ACC112 (cell line): ENCODE measurements around the gene SLC6A18.

Source experiments
- H2AFZ ChIP-seq: fragments of 200-600 bp; sonication (generic); one replicate; pipeline ENCODE4 v1.6.0; 2017; ENCODE audit warnings: antibody characterized with exemption, low read length; ENCODE audit not compliant: unreplicated experiment
- H3K27ac ChIP-seq: fragments of 200-600 bp; sonication (generic); 2 replicates; pipeline ENCODE4 v1.5.1; 2014; ENCODE audit warnings: low read depth, mild to moderate bottlenecking, antibody characterized with exemption, low read length, moderate library complexity
- H3K27me3 ChIP-seq: fragments of 200-600 bp; sonication (generic); 2 replicates; pipeline ENCODE4 v1.6.1; 2014; ENCODE audit warnings: mild to moderate bottlenecking, antibody characterized with exemption, low read length, moderate library complexity, mixed read lengths; ENCODE audit not compliant: insufficient read depth
- H3K36me3 ChIP-seq: fragments of 200-600 bp; sonication (generic); 2 replicates; pipeline ENCODE4 v1.6.1; 2016; ENCODE audit warnings: mild to moderate bottlenecking, antibody characterized with exemption, low read length, moderate library complexity, mixed read lengths; ENCODE audit not compliant: insufficient read depth
- H3K4me1 ChIP-seq: fragments of 200-600 bp; sonication (generic); one replicate; pipeline ENCODE4 v1.6.1; 2016; ENCODE audit warnings: low read length, mixed read lengths; ENCODE audit not compliant: insufficient read depth, unreplicated experiment, control insufficient read depth
- H3K4me3 ChIP-seq: fragments of 200-600 bp; sonication (generic); 2 replicates; pipeline ENCODE4 v1.5.1; 2014; ENCODE audit warnings: mild to moderate bottlenecking, low read depth, low read length
- H3K79me2 ChIP-seq: fragments of 200-600 bp; sonication (generic); one replicate; pipeline ENCODE4 v1.6.0; 2016; ENCODE audit warnings: low read length; ENCODE audit not compliant: control insufficient read depth, unreplicated experiment, insufficient read depth

Gene SLC6A18

DNA sequence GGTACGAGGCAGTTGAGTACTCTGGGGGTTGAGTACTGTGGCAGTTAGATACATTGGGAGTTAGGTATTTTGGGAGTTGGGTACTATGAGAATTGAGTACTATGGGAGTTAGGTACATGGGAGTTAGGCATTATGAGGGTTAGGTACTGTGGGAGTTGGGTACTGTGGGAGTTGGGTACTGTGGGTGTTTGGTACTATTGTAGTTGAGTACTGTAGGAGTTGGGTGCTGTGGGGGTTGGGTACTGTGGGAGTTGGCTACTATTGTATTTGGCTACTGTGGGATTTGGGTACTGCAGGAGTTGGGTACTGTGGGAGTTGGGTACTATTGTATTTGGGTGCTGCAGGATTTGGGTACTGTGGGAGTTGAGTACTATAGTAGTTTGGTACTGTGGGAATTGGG, 28.6 kb upstream of the SLC6A18 start:
- H3K4me3 ChIP-seq, result no peak overlapping the region
- H2AFZ ChIP-seq, result no peak overlapping the region
- no peak overlapping the region for H3K27ac ChIP-seq
- no peaks in the 10 kb centered on the region for H3K36me3 ChIP-seq
- no peaks in the 10 kb centered on the region for H3K79me2 ChIP-seq
- no peaks in the 10 kb centered on the region for H3K4me1 ChIP-seq
- H3K27me3 ChIP-seq, result peaks cover 49% of the 10 kb centered on the region

DNA sequence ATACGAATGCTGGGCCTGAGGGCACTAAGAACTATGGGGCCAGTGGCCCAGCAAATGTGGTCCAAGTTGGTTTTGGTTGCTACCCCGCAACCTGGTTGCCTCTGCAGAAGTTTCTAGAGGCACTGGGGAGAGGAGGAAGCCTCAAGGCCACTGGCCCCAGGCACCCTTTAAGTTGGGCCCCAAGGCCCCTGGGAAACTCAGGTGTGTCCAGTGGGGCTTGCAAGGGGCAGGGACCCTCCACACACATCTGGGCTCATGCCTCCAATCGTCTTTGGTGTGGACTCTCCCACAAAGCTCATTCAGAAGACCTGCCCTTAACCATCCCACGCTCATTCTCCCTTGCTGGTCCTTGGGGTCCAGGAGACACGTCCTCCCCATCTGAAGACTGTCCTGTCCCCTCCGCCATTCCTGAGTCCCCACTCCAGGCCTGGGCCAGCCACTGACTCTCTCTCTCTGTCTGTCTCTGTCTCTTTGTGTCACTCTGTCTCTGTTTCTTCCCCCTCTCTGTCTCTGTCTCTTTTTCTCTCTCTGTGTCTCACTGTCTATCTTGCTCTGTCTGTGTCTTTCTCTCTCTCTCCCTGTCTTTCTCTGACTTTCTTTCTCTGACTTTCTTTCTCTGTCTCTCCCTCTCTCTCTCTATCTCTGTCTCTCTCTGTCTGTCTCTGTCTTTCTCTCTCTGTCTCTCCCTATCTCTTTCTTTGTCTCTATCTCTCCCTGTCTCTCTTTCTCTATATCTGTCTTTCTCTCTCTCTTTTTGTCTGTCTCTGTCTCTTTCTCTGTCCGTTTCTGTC, 27.1 kb upstream of the SLC6A18 start:
- Histone ChIP-seq H3K36me3 (no peaks in the 10 kb centered on the region), H2AFZ (no peak overlapping the region), H3K79me2 (no peaks in the 10 kb centered on the region), H3K27me3 (peaks cover 60% of the 10 kb centered on the region), H3K4me3 (no peak overlapping the region), H3K4me1 (no peaks in the 10 kb centered on the region), H3K27ac (no peak overlapping the region)

DNA sequence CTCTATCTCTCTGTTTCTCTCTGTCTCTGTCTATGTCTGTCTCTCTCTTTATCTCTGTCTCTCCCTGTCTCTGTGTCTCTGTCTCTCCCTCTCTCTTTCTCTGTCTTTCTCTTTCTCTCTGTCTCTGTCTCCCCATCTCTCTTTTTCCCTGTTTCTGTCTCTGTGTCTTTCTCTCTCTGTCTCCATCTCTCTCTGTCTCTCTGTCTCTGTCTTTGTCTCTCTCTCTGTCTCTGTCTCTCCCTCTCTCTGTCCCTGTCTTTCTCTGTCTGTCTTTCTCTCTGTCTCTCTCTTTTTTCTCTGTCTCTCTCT, 25.9 kb upstream of the SLC6A18 start:
- Histone ChIP-seq H3K36me3 (no peaks in the 10 kb centered on the region), H3K27ac (no peak overlapping the region), H3K4me1 (no peaks in the 10 kb centered on the region), H3K4me3 (no peak overlapping the region), H3K27me3 (peaks cover 67% of the 10 kb centered on the region), H3K79me2 (no peaks in the 10 kb centered on the region), H2AFZ (no peak overlapping the region)

DNA sequence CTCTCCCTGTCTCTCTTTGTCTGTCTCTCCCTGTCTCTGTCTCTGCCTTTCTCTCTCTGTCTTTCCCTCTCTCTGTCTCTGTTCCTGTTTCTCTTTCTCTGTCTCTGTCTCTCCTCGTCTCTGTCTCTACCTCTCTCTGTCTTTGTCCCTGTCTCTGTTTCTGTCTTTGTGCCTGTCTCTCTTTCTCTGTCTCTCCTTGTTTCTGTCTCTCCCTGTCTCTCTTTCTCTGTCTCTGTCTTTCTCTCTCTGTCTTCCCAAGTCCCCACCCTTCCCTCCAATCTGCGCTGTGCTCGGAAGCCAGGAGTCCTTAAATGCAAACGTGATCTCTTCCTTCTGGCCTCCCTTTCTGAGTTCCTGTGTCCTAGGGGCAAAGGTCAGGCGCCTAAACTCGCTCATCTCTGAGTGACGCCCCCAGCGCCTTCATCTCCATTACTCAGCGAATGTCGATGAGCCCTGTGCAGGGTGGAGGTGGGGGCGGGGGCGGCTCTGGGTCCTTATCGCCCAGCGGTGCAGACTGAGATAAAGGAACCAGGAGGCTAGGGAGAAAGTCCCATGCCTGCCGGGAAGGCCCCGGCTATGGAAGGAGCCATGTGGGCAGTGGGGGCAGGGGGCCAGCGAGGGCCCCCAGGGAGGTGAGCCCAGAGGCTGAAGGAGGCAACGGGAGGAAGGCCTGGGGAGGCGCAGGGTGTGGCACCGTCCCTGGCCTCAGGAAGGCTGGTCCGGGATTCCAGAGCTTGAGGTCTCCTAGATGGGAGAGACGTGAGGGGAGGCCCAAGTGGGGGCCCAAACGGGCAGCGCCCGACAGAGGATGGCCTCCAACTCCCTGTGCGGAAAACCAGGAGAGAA, 25.3 kb upstream of the SLC6A18 start:
- Histone ChIP-seq H3K4me1 (no peaks in the 10 kb centered on the region), H3K36me3 (no peaks in the 10 kb centered on the region), H3K27me3 (peaks cover 67% of the 10 kb centered on the region), H3K4me3 (no peak overlapping the region), H3K27ac (no peak overlapping the region), H2AFZ (no peak overlapping the region), H3K79me2 (no peaks in the 10 kb centered on the region)

DNA sequence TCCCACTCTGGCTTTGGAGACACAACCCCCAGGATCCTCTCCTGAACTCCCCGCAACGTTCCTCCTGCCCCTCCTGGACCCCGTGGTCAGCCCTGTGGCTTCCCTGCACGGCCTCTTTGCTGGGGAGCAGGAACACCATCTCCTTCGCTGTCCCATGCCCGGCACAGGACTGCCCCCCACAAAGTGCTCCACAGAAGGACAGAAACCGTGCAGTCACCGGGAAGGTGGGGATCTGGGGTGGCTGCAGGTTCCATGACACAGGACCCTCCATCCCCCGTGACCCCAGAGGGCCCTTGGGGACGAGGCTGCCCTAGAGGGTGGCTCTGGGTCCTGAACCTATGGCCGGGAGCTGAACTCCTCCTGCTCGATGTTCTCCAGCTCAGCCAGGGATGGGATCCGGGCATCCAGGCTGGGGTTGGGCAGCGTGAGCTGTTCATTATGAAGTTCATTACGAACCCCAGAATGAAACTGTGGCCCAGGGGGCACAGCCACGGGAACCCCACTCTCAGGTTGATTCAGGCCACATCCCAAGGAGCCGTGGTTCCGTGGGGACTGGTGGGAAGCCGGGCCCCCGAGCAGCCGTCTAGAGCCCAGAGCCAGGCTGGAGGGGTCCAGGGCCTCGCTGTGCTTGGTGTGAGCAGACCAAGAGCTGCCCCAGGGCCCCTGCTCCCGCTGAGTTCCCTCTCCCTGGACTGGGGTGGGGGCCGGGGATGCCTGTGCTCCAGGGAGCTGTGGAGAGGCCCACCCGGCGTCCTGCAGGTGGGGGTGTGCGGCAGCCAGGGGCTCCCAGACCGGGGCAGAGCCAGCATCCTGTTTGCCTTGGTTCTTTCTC, 24.5 kb upstream of the SLC6A18 start:
- Histone ChIP-seq H3K79me2 (no peaks in the 10 kb centered on the region), H3K27ac (no peak overlapping the region), H3K4me1 (no peaks in the 10 kb centered on the region), H3K27me3 (peaks cover 69% of the 10 kb centered on the region), H2AFZ (no peak overlapping the region), H3K36me3 (no peaks in the 10 kb centered on the region), H3K4me3 (no peak overlapping the region)

DNA sequence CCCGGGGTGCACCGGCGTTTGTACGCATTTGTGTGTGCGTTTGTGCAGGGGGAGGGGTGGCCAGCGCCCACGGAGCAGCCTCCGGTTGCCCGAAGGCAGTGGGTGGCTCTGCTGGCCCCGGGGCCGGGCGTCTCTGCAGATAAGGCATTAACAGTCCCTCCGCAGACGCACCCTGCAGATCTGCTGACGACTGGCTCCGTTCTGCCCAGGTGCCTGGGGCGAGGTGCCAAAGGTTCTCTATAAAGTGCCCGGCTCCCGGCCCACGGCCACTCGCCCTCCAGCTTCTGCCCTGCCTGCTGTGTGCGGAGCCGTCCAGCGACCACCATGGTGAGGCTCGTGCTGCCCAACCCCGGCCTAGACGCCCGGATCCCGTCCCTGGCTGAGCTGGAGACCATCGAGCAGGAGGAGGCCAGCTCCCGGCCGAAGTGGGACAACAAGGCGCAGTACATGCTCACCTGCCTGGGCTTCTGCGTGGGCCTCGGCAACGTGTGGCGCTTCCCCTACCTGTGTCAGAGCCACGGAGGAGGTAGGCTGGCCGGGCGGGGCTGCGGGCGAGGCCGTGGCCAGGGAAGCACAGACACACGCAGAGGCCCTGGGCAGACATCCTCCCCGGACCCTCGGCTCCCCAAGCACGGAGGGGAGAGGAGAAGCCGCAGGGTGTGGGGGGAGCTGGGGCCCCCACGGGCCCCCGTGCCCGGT, 23.7 kb upstream of the SLC6A18 start, which contains the start of gene SLC6A19:
SLC6A19 (plus strand) TSS at position 269 of the 699 bp plus-strand sequence; CDS start at position 325, 56 bp downstream.
- H3K27ac ChIP-seq, result no peak within 1 kb of the TSS
- no peak within 1 kb of the TSS for H3K4me3 ChIP-seq
- H3K36me3 ChIP-seq, result no peaks in the 10 kb centered on the region
- H3K27me3 ChIP-seq, result peaks cover 69% of the 10 kb centered on the region
- H3K79me2 ChIP-seq, result no peaks in the 10 kb centered on the region
- H3K4me1 ChIP-seq, result no peaks in the 10 kb centered on the region
- no peak within 1 kb of the TSS for H2AFZ ChIP-seq

DNA sequence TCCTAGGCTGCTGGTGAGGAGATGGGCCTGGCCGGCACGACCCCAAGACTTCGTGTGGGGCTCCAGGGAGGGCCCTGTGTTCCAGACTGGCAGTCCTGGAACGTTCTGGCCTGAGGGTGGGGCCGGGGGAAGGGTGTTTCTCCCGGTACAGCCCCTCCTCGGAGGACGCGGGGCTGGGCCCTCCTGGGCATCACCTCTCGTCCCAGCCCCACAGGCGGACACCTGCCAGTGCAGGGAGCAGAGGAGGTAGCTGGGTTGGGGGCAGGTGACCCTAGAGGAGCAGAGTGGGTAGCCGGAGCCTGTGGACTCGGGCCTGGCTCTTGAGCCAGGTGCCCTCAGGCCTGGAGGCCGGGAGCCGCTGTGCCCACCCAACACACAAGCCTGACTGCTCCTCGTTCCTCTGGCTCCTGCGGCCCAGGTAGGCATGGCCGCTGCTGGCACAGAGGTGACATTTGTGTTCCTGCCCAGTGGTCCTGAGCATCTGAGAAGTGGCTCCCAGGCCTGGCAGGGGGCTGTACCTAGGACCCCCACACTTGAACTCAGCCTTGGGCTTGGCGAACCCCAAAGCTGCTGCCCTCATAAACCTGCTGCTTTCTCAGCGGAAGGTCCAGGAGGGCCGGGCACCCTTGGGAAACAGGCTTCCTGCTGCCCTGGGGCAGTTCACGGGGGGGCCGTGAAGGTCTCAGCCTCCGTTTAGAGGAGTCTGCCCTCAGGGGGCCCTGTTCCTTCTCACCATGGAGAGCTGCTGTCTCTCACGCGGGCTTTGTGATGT, 23.0 kb upstream of the SLC6A18 start:
- Histone ChIP-seq H3K4me3 (no peak overlapping the region), H2AFZ (no peak overlapping the region), H3K27me3 (peaks cover 76% of the 10 kb centered on the region), H3K79me2 (no peaks in the 10 kb centered on the region), H3K36me3 (no peaks in the 10 kb centered on the region), H3K27ac (no peak overlapping the region), H3K4me1 (no peaks in the 10 kb centered on the region)

DNA sequence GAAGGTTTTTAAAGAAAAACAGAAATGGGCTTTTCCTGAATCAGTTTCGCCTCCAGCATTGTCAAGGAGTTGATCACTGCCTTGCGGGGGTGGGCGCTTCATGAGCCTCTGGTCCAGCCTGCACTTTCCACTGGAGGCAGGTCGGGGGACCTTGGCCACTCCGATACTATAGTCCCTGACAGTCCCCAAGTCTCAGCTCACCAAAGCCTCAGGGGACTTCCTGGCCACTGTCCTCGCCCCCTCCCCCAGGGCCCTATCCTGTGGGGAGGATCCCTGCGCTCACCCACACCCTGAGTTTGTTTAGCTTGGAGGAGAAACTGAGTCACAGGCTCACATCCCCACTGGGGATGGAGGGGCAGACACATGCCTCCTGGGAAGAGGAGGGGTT, 22.4 kb upstream of the SLC6A18 start:
- Histone ChIP-seq H3K4me1 (no peaks in the 10 kb centered on the region), H3K27me3 (peaks cover 80% of the 10 kb centered on the region), H3K4me3 (no peak overlapping the region), H3K27ac (no peak overlapping the region), H2AFZ (no peak overlapping the region), H3K36me3 (no peaks in the 10 kb centered on the region), H3K79me2 (no peaks in the 10 kb centered on the region)

DNA sequence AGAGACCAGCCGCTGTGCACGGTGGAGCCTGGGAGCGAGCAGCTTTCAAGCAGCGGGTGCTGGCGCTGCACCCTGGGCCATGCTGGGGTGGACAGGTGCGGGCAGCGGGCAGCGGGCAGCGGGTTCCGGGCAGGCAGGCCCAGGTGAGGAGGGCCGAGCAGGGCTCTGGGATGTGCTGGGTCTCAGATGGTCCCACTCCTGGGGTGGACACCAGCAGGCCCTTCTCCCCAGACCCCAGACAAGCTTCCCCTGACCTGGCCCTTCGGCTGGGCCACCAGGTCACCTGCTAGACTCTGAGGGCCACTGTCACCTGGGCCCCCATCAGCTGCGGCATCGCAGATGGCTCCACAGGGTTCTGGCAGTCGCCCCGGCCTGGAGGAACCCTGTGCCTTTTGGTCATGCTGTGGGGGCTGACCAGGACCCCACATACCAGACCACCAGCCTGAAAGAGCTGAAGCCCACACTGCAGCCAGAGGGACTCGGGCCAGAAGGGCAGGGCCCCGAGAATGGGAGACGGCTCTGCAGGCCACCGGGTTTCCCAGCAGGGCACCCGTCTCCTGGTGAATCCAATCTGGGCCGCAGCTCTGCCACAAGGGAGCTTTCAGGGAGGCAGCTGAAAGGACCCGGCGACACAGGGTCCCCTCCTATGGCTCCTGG, 21.7 kb upstream of the SLC6A18 start:
- Histone ChIP-seq H2AFZ (no peak overlapping the region), H3K4me3 (no peak overlapping the region), H3K36me3 (no peaks in the 10 kb centered on the region), H3K27ac (no peak overlapping the region), H3K4me1 (no peaks in the 10 kb centered on the region), H3K27me3 (peaks cover 79% of the 10 kb centered on the region), H3K79me2 (no peaks in the 10 kb centered on the region)
